ENCODE results near the gene NDUFAB1. TPM values are rescaled to one million over a fixed set of nuclear protein-coding genes. Genes with fewer than 3 reads are reported as not detected.

NDUFAB1 gene
- 195 and 197 TPM in 2 replicates for total RNA-seq (2014; rRNA removed; shearing (Covaris generic))

GRCh38 chr16:23595951-23596720 is at the start of gene NDUFAB1:
Gene NDUFAB1, minus strand, starts transcription at chr16:23596316. Its CDS starts 26 bp downstream, at chr16:23596290.

GRCh38 chr16:23640931-23641765 is 45.0 kb upstream of the NDUFAB1 start, which contains the start of the genes DCTN5 and PALB2:
Gene DCTN5, plus strand, starts transcription at chr16:23641466. Its CDS starts 77 bp downstream, at chr16:23641543.
Gene PALB2, minus strand, starts transcription at chr16:23641310. Its CDS starts 153 bp downstream, at chr16:23641157.

DNA sequence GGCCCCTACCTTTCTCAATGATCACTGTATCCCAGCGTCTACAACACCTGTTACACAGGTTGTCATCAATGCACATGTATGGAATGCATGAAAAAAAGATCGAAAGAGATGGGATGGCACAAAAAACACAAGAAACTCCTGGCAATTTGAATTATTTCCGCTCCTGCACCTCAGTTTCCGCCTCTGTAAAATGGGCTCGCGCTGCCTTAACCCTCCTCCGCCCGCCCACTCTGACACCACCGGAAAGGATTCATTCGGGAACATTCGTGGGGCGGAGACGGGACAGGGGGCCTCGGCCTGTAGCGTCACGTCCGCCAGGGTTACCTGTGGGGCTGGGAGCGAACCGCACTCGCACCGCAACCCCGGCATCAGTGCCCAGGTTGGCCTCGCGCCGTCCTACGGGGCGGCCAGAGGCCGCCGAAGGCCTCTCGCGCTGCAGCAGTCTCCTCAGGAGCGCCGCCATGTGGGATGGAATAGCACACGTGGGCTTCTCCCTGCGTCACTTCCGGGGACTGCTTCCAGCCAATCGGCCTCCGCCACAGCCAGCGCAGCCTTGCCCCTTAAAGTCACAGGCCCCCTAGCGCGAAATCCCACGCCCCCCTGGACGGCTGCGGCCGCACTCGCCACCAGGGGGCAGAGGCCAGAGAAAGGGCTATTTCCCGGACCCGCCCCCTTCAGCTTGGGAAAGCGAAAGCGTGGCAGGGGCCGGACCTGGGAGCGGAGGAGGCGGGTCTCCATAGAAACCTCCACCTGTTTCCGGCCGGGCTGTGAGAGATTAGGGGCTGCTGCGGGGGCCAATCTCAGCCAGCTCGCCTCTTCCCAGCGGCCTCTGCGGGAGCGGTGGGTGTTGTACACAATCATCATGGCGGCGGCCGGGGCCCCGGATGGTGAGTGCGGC is 39.0 kb downstream of the NDUFAB1 start, which contains the start of the genes EARS2 and UBFD1:
Gene EARS2, minus strand, starts transcription at position 470 of the 898 bp plus-strand sequence. Its CDS starts 7 bp downstream, at position 463.
Gene UBFD1, plus strand, starts transcription at position 847 of the 898 bp plus-strand sequence. Its CDS starts 16 bp downstream, at position 863.

Other genes with a start within 250 kb of the NDUFAB1 start
- 17.9 and 18.0 TPM in 2 replicates for gene COG7, start 143.1 kb downstream of the NDUFAB1 start, total RNA-seq (2014; rRNA removed; shearing (Covaris generic))
- 39.4 and 42.4 TPM in 2 replicates for gene GGA2, start 85.8 kb downstream of the NDUFAB1 start, total RNA-seq (2014; rRNA removed; shearing (Covaris generic))
- 42.3 and 57.8 TPM in 2 replicates for gene EARS2, start 39.0 kb downstream of the NDUFAB1 start, total RNA-seq (2014; rRNA removed; shearing (Covaris generic))
- gene UBFD1, start 38.6 kb downstream of the NDUFAB1 start, total RNA-seq (2014; rRNA removed; shearing (Covaris generic)): 85.3 and 88.8 TPM in 2 replicates
- 10.7 and 13.7 TPM in 2 replicates for gene PALB2, start 45.0 kb upstream of the NDUFAB1 start, total RNA-seq (2014; rRNA removed; shearing (Covaris generic))
- gene DCTN5, start 45.1 kb upstream of the NDUFAB1 start, total RNA-seq (2014; rRNA removed; shearing (Covaris generic)): 33.6 and 36.0 TPM in 2 replicates
- 67.6 and 86.8 TPM in 2 replicates for gene PLK1, start 82.6 kb upstream of the NDUFAB1 start, total RNA-seq (2014; rRNA removed; shearing (Covaris generic))
- gene ERN2, start 116.9 kb upstream of the NDUFAB1 start, total RNA-seq (2014; rRNA removed; shearing (Covaris generic)): not detected in 2 replicates
- gene CHP2, start 158.7 kb upstream of the NDUFAB1 start, total RNA-seq (2014; rRNA removed; shearing (Covaris generic)): not detected in 2 replicates
- not detected in 2 replicates for gene PRKCB, start 239.7 kb upstream of the NDUFAB1 start, total RNA-seq (2014; rRNA removed; shearing (Covaris generic))